ENCODE measurements around the gene MMRN2.
"Not testable (repeated sequence)": the region's sequence is repeated elsewhere in the genome, so short reads cannot be mapped to it uniquely, and the experiment has no call there.

MMRN2 gene

GRCh38 chr10:86981716-86982115 lies 24.3 kb upstream of the MMRN2 start:
- H3K9me3 ChIP-seq (ENCODE audit: control insufficient read depth, low read length), result no peaks in the 10 kb centered on the region
- WGBS, 2 experiments, result 90 to 93% methylated on average over 4 of the region's 5 CpGs
- H3K4me1 ChIP-seq (ENCODE audit: control insufficient read depth, insufficient read depth, low read length), result no peaks in the 10 kb centered on the region
- H3K36me3 ChIP-seq (ENCODE audit: control insufficient read depth, insufficient read depth, low read length), result no peaks in the 10 kb centered on the region
- H3K27me3 ChIP-seq (ENCODE audit: control insufficient read depth, insufficient read depth, low read length, poor library complexity, severe bottlenecking), result no peaks in the 10 kb centered on the region
- H3K27ac ChIP-seq (ENCODE audit: insufficient read depth, low read depth, low read length, poor library complexity, severe bottlenecking), result no peak overlapping the region
- H3K4me3 ChIP-seq (ENCODE audit: insufficient read depth, low read depth, low read length), result no peak overlapping the region

GRCh38 chr10:86981020-86981419 lies 23.6 kb upstream of the MMRN2 start:
- not testable (repeated sequence) for H3K4me1 ChIP-seq (ENCODE audit: control insufficient read depth, insufficient read depth, low read length); H3K9me3 ChIP-seq (ENCODE audit: control insufficient read depth, low read length); H3K27me3 ChIP-seq (ENCODE audit: control insufficient read depth, insufficient read depth, low read length, poor library complexity, severe bottlenecking); H3K4me3 ChIP-seq (ENCODE audit: insufficient read depth, low read depth, low read length); H3K36me3 ChIP-seq (ENCODE audit: control insufficient read depth, insufficient read depth, low read length); H3K27ac ChIP-seq (ENCODE audit: insufficient read depth, low read depth, low read length, poor library complexity, severe bottlenecking)
- 78 to 89% methylated on average over 6 of the region's 6 CpGs for WGBS, 2 experiments

- Histone ChIP-seq H3K27me3 (ENCODE audit: control insufficient read depth, insufficient read depth, low read length, poor library complexity, severe bottlenecking) (no peaks in the 10 kb centered on the region), H3K4me1 (ENCODE audit: control insufficient read depth, insufficient read depth, low read length) (no peaks in the 10 kb centered on the region), H3K36me3 (ENCODE audit: control insufficient read depth, insufficient read depth, low read length) (no peaks in the 10 kb centered on the region), H3K9me3 (ENCODE audit: control insufficient read depth, low read length) (no peaks in the 10 kb centered on the region), H3K27ac (ENCODE audit: insufficient read depth, low read depth, low read length, poor library complexity, severe bottlenecking) (no peak overlapping the region), H3K4me3 (ENCODE audit: insufficient read depth, low read depth, low read length) (no peak overlapping the region)
- 66 to 68% methylated on average over 3 of the region's 3 CpGs for WGBS, 2 experiments
These were observed 22.6 kb upstream of the MMRN2 start for GRCh38 chr10:86979977-86980448.

GRCh38 chr10:86979296-86979818 lies 21.9 kb upstream of the MMRN2 start:
- H3K27ac ChIP-seq (ENCODE audit: insufficient read depth, low read depth, low read length, poor library complexity, severe bottlenecking), result no peak overlapping the region
- H3K4me1 ChIP-seq (ENCODE audit: control insufficient read depth, insufficient read depth, low read length), result no peaks in the 10 kb centered on the region
- H3K4me3 ChIP-seq (ENCODE audit: insufficient read depth, low read depth, low read length), result no peak overlapping the region
- 71% methylated on average over 4 of the region's 4 CpGs for WGBS, 2 experiments
- no peaks in the 10 kb centered on the region for H3K27me3 ChIP-seq (ENCODE audit: control insufficient read depth, insufficient read depth, low read length, poor library complexity, severe bottlenecking)
- H3K9me3 ChIP-seq (ENCODE audit: control insufficient read depth, low read length), result no peaks in the 10 kb centered on the region
- no peaks in the 10 kb centered on the region for H3K36me3 ChIP-seq (ENCODE audit: control insufficient read depth, insufficient read depth, low read length)

GRCh38 chr10:86978457-86978856 lies 21.0 kb upstream of the MMRN2 start:
- H3K4me1 ChIP-seq (ENCODE audit: control insufficient read depth, insufficient read depth, low read length); H3K36me3 ChIP-seq (ENCODE audit: control insufficient read depth, insufficient read depth, low read length); H3K27me3 ChIP-seq (ENCODE audit: control insufficient read depth, insufficient read depth, low read length, poor library complexity, severe bottlenecking); H3K9me3 ChIP-seq (ENCODE audit: control insufficient read depth, low read length); H3K27ac ChIP-seq (ENCODE audit: insufficient read depth, low read depth, low read length, poor library complexity, severe bottlenecking); H3K4me3 ChIP-seq (ENCODE audit: insufficient read depth, low read depth, low read length): not testable (repeated sequence)
- WGBS, 2 experiments, result 70 to 77% methylated on average over 3 of the region's 3 CpGs

GRCh38 chr10:86976362-86977056 lies 19.1 kb upstream of the MMRN2 start:
- Histone ChIP-seq H3K4me3 (ENCODE audit: insufficient read depth, low read depth, low read length) (no peak overlapping the region), H3K27ac (ENCODE audit: insufficient read depth, low read depth, low read length, poor library complexity, severe bottlenecking) (no peak overlapping the region), H3K36me3 (ENCODE audit: control insufficient read depth, insufficient read depth, low read length) (no peaks in the 10 kb centered on the region), H3K4me1 (ENCODE audit: control insufficient read depth, insufficient read depth, low read length) (no peaks in the 10 kb centered on the region), H3K9me3 (ENCODE audit: control insufficient read depth, low read length) (no peaks in the 10 kb centered on the region), H3K27me3 (ENCODE audit: control insufficient read depth, insufficient read depth, low read length, poor library complexity, severe bottlenecking) (peaks cover 12% of the 10 kb centered on the region)
- 89 to 92% methylated on average over 5 of the region's 5 CpGs for WGBS, 2 experiments

- Histone ChIP-seq H3K4me1 (ENCODE audit: control insufficient read depth, insufficient read depth, low read length) (peaks cover 8% of the 10 kb centered on the region), H3K4me3 (ENCODE audit: insufficient read depth, low read depth, low read length) (no peak overlapping the region), H3K27ac (ENCODE audit: insufficient read depth, low read depth, low read length, poor library complexity, severe bottlenecking) (no peak overlapping the region), H3K27me3 (ENCODE audit: control insufficient read depth, insufficient read depth, low read length, poor library complexity, severe bottlenecking) (peaks cover 21% of the 10 kb centered on the region), H3K36me3 (ENCODE audit: control insufficient read depth, insufficient read depth, low read length) (no peaks in the 10 kb centered on the region), H3K9me3 (ENCODE audit: control insufficient read depth, low read length) (no peaks in the 10 kb centered on the region)
- WGBS, 2 experiments, result 88 to 89% methylated on average over 7 of the region's 7 CpGs
These were observed 17.1 kb upstream of the MMRN2 start for GRCh38 chr10:86974484-86974883.

GRCh38 chr10:86972613-86973380 lies 15.4 kb upstream of the MMRN2 start:
- Histone ChIP-seq H3K27me3 (ENCODE audit: control insufficient read depth, insufficient read depth, low read length, poor library complexity, severe bottlenecking) (peaks cover 21% of the 10 kb centered on the region), H3K4me3 (ENCODE audit: insufficient read depth, low read depth, low read length) (no peak overlapping the region), H3K4me1 (ENCODE audit: control insufficient read depth, insufficient read depth, low read length) (peaks cover 15% of the 10 kb centered on the region), H3K27ac (ENCODE audit: insufficient read depth, low read depth, low read length, poor library complexity, severe bottlenecking) (no peak overlapping the region), H3K36me3 (ENCODE audit: control insufficient read depth, insufficient read depth, low read length) (no peaks in the 10 kb centered on the region), H3K9me3 (ENCODE audit: control insufficient read depth, low read length) (no peaks in the 10 kb centered on the region)
- 85% methylated on average over 11 of the region's 11 CpGs for whole genome bisulfite sequencing, 2 experiments

- WGBS, 2 experiments, result 3 to 4% methylated on average over 66 of the region's 66 CpGs
- peaks cover 21% of the 10 kb centered on the region for H3K4me1 ChIP-seq (ENCODE audit: control insufficient read depth, insufficient read depth, low read length)
- H3K27me3 ChIP-seq (ENCODE audit: control insufficient read depth, insufficient read depth, low read length, poor library complexity, severe bottlenecking), result peaks cover 21% of the 10 kb centered on the region
- H3K36me3 ChIP-seq (ENCODE audit: control insufficient read depth, insufficient read depth, low read length), result no peaks in the 10 kb centered on the region
- no peaks in the 10 kb centered on the region for H3K9me3 ChIP-seq (ENCODE audit: control insufficient read depth, low read length)
- H3K27ac ChIP-seq (ENCODE audit: insufficient read depth, low read depth, low read length, poor library complexity, severe bottlenecking), result no peak overlapping the region
- H3K4me3 ChIP-seq (ENCODE audit: insufficient read depth, low read depth, low read length), result peak overlapping the region; percentile 55
These were observed 14.0 kb upstream of the MMRN2 start for GRCh38 chr10:86971232-86971991.

- no peaks in the 10 kb centered on the region for H3K9me3 ChIP-seq (ENCODE audit: control insufficient read depth, low read length)
- H3K36me3 ChIP-seq (ENCODE audit: control insufficient read depth, insufficient read depth, low read length), result no peaks in the 10 kb centered on the region
- peaks cover 21% of the 10 kb centered on the region for H3K27me3 ChIP-seq (ENCODE audit: control insufficient read depth, insufficient read depth, low read length, poor library complexity, severe bottlenecking)
- 0 to 1% methylated on average over 20 of the region's 20 CpGs for WGBS, 2 experiments
- peaks cover 26% of the 10 kb centered on the region for H3K4me1 ChIP-seq (ENCODE audit: control insufficient read depth, insufficient read depth, low read length)
- H3K4me3 ChIP-seq (ENCODE audit: insufficient read depth, low read depth, low read length), result peak overlapping the region; percentile 55
- no peak overlapping the region for H3K27ac ChIP-seq (ENCODE audit: insufficient read depth, low read depth, low read length, poor library complexity, severe bottlenecking)
These were observed 13.5 kb upstream of the MMRN2 start for GRCh38 chr10:86970982-86971231.
